CD4-positive, alpha-beta T cell treated with Interleukin-17A for 1 hour (primary cell): ENCODE results near the gene SND1.
A peak's percentile ranks its signal among the peaks of the same experiment; 100 is the strongest.

Experiments
- DNase-seq: peaks from one replicate; pipeline ENCODE4 v3.0.0-alpha.2; 2020

The SND1 gene

GRCh38 chr7:127732306-127732705 is 80.3 kb downstream of the SND1 start:
- no peak for DNase-seq

GRCh38 chr7:127733986-127734385 is 82.0 kb downstream of the SND1 start:
- DNase-seq = no peak

- DNase-seq = no peak
These were observed 84.5 kb downstream of the SND1 start for GRCh38 chr7:127736511-127736910.

- DNase-seq = no peak
These were observed 86.9 kb downstream of the SND1 start for GRCh38 chr7:127738859-127739258.

- DNase-seq = no peak
These were observed 89.9 kb downstream of the SND1 start for GRCh38 chr7:127741764-127742375.

GRCh38 chr7:127745445-127745844 is 93.5 kb downstream of the SND1 start:
- no peak for DNase-seq

GRCh38 chr7:127751062-127751461 is 99.1 kb downstream of the SND1 start:
- no peak for DNase-seq

- no peak for DNase-seq
These were observed 99.8 kb downstream of the SND1 start for GRCh38 chr7:127751490-127752448.

GRCh38 chr7:127752829-127753228 is 100.8 kb downstream of the SND1 start:
- no peak for DNase-seq

GRCh38 chr7:127754457-127754856 is 102.5 kb downstream of the SND1 start:
- no peak for DNase-seq

GRCh38 chr7:127755521-127755920 is 103.5 kb downstream of the SND1 start:
- DNase-seq = no peak

GRCh38 chr7:127755965-127756364 is 104.0 kb downstream of the SND1 start:
- DNase-seq = no peak

- no peak for DNase-seq
These were observed 106.1 kb downstream of the SND1 start for GRCh38 chr7:127758105-127758504.

GRCh38 chr7:127758845-127759244 is 106.9 kb downstream of the SND1 start:
- DNase-seq = no peak

- DNase-seq = no peak
These were observed 108.0 kb downstream of the SND1 start for GRCh38 chr7:127759945-127760421.

GRCh38 chr7:127760436-127761031 is 108.5 kb downstream of the SND1 start:
- DNase-seq = no peak

- DNase-seq = peak; percentile 14
These were observed 109.2 kb downstream of the SND1 start for GRCh38 chr7:127761196-127761595.

- no peak for DNase-seq
These were observed 112.7 kb downstream of the SND1 start for GRCh38 chr7:127764681-127765080.

GRCh38 chr7:127765150-127765549 is 113.2 kb downstream of the SND1 start:
- no peak for DNase-seq

- DNase-seq = peak; percentile 15
These were observed 115.0 kb downstream of the SND1 start for GRCh38 chr7:127766831-127767459.

GRCh38 chr7:127768241-127768640 is 116.2 kb downstream of the SND1 start:
- DNase-seq = no peak

GRCh38 chr7:127769137-127769536 is 117.1 kb downstream of the SND1 start:
- DNase-seq = no peak

GRCh38 chr7:127769696-127770400 is 117.9 kb downstream of the SND1 start:
- no peak for DNase-seq
